Left renal cortex interstitium (tissue), 4 donors: ENCODE results near the gene ARFIP2. TPM values are rescaled to one million over a fixed set of nuclear protein-coding genes. Genes with fewer than 3 reads are reported as not detected.

Experiments
- DNase-seq, 4 donors: peaks; one replicate each; pipeline ENCODE4 v3.0.0-alpha.2; 2013; ENCODE audit warnings: low read depth in 4 of 4, low spot score in 2 of 4, missing footprints in 1 of 4
- polyA plus RNA-seq, 4 donors: library from polyadenylated mRNA; unstranded; fragments of 120-200 nt; gene quantifications; one replicate each; pipeline ENCODE4 v1.2.1, GENCODE V29; 2013; ENCODE audit not compliant: insufficient read length in 4 of 4

The ARFIP2 gene
- polyA plus RNA-seq, 4 donors: 60.4 to 84.0 (median 70.5) TPM

DNA sequence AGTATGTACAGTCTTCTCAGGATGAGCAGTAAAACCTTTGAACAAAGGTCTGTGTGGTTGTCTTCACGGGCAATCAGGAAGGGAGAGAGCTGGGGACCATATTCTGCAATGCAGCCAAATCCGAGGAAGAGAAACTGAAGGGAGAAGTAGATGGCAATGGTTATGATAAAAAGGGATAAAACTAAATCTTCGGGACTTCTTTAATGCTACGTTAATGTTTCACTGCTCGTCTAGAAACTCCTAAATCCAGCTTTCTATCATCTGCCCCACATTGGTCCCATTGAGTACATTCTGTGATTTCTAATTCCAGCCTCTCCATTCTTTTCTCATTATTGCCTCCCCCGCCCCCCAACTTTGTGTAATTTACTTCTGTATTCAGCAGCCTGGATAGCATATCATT is 1.9 kb upstream of the ARFIP2 start:
- no peak for DNase-seq

- no peak for DNase-seq
Observed at GRCh38 chr11:6482441-6482840, 1.3 kb upstream of the ARFIP2 start.

DNA sequence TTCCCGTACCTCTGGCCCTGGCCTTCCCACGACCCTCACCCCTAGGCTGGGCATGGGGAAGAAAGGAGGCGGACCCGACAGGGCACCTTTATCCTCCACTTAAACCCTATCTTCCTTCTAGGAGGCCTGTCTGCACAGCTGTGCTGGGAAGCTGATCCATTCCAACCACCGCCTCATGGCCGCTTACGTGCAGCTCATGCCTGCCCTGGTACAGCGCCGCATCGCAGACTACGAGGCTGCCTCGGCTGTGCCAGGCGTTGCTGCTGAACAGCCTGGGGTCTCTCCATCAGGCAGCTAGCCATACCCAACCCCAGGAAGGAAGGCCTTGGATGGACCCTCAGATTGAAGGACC is 769 bp upstream of the ARFIP2 start:
- no peak for DNase-seq

DNA sequence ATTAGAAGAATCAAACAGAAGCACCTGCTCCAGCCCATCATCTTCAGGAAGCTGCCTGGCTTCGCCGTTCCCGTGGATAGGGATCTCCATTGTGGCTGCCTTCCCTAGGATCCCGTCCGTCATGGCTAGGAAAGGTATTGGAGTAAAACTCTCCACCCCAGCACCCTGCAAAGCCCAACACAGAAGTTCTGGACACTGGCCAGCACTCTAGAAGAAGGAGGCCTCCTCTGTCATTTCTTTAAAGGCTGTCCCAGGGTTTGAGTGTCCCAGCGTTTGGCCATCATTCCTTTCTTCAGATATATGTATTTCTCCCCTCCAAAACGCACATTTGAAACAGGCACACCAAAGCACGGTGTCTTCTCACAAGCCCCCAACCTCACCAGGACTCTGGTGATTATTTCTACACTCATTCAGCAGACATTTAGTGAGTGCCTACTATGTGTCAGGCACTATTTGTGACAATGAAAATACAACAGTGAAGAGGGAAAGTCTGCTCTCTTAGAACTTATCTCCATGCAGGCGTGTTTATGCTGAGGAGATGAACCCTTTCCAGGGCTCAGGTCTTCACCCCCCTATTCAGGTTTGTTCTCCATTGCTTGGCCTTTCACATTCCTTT is 724 bp downstream of the ARFIP2 start:
- DNase-seq: no peak

DNA sequence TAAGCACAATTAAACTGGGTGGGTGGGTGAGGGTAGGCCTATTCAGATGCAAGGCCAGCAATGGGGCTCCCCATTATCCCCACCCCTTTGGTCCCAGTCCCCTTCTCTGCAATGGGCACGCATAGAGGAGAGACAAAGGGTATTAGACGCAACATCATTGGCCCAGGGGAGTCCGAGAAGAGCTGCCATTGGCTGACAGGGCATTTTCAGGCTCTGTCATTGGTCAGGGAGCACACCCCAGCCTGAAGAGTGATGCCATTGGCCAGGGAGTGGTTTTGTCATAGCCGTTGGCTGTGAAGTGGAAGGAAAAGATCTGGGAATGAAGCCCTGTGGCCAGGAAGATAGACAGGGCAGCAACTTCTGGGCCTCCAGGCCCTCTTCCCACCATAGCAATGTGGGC is 4.6 kb downstream of the ARFIP2 start:
- no peak for DNase-seq

DNA sequence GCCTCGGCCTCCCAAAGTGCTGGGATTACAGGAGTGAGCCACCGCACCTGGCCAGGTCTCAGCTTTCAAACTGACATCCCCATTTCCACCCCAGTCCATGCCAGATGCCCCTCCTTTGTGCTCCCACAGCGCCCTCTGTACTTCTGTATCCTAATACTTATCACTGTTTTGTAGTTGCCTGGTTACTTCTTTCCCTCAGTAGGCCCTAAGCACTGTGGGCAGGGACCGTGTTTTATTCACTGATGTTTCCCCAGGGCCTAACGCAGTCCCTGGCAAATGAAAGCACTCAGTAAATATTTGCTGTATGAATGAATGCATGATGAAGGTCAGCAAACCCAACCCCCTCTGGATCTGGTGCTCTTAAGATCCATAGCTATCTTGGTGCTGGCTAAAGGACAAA is 5.2 kb downstream of the ARFIP2 start:
- DNase-seq: no peak

DNA sequence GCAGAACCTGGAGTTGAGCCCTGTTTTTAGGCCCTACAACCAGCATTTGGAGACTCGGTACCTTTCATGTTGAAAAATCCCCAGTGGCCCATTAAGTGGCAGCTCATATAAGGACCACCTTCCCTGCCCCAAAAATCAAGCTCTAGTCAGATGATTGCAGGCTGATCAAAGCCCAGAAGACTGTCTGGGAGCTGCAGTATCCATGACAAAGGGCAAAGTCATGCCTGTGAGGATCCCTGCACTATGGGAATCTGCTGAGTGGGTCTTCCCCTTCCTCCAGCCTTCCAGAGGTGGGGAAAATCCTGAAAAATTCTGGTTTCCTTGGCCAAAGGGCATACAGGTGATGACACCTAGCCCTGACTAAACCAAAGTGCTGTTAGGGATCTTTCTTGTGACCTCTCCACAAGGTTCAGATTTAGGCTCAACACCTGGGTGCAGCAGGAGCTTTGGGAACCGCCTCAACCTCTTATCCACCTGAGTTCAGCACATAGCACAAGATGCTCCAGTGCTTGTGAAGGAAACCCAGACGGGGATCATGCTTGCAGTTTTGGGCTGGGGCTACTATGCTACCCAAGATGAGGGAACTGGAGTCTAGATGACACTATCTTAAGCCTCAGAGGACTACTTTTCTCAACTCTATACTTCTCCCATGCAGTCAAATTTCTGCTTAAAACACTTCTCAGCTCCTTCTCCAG is 6.2 kb downstream of the ARFIP2 start:
- DNase-seq: no peak

- no peak for DNase-seq
Observed at GRCh38 chr11:6474413-6474792, 6.7 kb downstream of the ARFIP2 start.

- DNase-seq: peak; percentile 52 to 81 (median 76)
Observed at GRCh38 chr11:6473451-6474412, 7.4 kb downstream of the ARFIP2 start, which contains the start of gene TRIM3. Gene TRIM3 (minus strand): TSS chr11:6473941. CDS start chr11:6465695, 8,246 bp downstream.

DNA sequence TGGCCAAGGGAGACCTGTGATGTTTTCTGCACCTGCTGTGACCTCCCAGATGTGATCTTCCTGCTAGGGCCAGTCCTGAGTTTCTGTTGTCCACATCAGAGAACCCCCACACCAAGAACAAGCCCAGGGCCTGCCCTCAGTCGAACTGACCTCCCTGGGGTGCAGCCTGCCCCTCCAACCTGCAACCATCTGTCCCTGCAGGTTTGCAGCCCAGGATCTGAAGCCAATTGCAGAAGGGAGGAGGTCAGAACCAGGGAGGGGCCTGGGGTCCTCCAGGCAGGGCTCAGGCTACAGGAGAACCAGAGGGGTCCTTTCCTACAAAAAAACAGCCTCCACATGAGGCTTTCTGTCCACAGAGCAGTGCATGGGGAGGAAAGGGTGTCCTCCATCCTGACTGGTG is 8.2 kb downstream of the ARFIP2 start:
- DNase-seq: no peak

DNA sequence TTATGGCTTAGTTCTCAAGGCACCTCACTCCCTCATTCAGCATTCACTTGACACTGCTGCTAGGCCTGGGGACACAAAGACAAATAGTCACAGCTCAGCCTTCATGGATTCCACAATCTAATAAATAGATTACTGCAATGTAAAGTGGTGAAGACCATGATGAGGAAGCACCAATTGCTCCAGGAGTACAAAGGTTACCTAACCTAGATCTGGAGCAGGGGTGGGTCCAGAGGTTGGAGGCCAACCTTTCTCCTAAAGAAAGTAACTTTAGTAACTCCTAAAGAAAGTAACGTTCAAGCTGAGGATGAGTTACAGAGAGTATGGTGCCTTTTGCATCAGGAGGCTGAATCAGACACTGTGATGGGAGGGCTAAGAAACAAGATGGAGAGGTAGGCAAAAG is 11.5 kb downstream of the ARFIP2 start:
- DNase-seq: no peak

DNA sequence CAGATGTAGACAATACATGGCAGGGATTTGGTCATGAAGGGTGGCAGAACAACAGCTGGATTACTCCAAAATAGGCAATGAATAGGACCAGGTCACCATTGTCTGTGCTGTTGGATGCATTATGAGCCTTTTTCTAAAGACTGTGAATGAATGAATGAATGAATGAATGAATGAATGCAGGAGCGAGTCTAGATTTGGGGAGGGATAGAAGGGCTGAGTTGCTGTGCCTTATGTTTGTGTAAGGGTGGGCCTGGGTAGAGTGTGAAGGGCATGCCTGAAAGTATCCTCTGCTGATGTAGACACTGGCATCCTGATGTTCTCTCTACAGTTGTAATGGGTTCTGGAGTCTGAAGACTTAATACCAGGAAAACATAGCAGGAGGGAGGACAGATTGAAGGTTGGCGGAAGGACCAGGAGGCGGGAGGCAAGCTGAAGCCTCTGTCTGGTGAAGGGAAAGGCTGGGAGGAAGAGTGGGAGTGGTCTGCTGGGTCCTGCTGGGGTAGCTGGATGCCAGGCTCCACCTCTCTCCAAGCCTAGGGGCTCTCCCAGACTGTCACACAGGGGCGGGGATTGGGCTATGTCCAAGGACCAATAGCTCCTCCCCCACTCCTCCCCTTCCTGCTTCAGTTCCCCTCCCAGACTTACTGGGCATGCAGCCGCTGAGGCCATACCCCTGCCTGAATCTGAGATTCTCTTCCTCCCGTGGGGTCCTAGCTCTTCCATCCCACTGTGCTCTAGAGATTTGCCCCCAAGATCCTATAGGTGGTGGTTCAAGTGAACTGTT is 12.2 kb downstream of the ARFIP2 start:
- DNase-seq: peak; percentile 75 to 94 (median 86)

GRCh38 chr11:6459099-6459450 is 22.1 kb downstream of the ARFIP2 start:
- no peak for DNase-seq

DNA sequence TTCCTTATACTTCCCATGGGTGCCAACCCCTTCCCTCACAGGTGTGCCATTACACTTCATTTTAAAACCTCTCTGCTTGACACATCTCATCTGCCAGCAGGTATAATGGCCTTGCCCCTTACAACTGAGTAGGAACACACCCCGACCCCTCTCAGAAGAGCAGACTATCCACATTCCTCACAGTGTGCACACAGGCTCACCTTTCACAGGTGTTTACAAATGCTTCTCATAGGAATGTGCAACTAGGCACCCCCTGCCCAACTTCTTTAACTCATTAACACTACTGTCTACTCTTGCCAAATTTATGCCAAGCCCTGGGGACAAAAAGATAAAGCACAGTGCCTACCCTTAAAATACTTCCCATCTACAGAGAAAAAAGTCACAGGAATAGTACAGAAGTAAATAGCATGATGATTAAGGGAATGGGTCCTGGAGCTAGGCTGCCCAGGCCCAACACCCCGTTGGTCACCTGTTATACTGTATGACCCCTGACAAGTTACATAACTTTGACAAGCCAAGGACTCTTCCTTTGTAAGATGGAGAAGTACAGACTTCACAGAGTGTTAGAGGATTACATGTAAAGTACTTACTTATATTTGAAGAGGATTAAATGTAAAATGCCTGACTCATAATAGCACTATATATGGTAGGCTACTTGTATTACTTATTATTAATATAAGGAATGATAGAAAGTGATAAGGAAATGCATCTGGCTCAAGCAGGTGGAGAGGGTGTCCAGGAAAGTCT is 22.6 kb downstream of the ARFIP2 start:
- no peak for DNase-seq

DNA sequence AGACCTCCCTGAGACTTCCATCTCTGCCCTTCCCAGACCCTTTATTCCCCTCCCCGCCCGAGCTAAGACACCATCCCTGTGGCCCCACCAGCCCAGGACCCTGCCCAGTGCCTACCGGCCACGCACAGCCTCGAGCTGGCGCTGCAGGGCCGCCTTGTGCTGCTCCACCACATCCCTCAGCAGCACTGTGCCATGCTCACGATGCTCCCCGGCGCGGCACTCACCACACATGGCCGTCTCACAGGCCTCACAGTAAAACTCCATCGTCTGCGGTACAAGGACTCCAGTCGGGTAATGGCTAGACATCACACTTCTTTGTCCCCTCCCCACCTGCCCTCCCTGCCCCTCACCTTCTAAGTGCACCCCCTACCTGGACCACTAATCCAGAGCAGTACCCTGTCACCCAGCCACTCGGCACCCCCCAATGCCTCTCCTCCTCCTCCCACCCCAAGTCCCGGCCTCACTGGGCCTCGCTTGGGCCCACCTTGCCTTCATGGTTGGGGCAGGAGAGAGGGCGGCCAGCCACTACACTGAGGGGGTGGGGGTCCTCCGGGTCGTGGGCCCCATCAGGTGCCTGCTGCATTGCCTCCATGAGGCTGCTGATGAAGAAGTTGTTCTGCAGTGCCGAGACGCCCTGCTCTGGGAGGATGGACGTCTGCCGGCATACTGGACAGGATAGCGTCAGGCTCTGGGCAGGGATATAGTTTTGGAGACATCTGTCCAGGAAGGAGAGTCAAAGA is 23.4 kb downstream of the ARFIP2 start:
- no peak for DNase-seq

DNA sequence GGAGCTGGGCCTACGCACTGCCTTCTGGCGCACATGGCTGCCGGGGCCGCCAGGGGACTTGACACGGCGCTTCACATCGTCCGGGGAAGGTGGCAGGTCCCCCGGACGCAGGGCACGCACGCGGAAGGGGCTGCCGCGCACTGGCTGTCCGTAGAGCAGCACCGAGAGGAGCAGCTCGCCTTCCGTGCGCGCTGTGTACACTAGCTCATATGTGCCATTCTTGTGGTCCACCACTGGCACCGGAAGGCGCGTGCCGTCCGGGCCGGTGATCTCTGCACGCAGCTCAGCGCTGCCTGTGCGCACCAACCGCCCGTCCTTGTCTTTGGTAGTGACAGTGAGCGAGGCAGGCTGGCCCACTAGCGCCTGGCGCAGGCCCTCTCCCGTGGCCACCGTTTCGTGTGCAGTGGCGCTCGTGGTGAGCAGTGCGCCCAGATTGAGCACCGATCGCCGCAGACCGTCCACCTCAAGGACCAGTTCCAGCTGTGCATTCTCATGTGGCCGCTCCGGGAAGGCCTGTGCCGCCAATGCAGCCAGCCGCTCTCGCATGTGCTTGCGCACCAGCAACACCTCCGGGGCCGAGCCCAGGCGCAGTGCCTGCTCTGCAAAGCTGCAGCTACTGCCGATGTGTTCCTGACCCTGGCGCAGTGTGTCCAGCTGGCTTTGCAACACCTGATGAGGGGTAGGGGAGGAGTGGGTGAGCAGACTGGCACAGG is 24.6 kb downstream of the ARFIP2 start:
- no peak for DNase-seq

GRCh38 chr11:6455070-6455469 is 26.1 kb downstream of the ARFIP2 start:
- DNase-seq: peak in 1 of 4 donors; percentile 25

- no peak for DNase-seq
Observed at GRCh38 chr11:6453152-6453551, 28.0 kb downstream of the ARFIP2 start.

DNA sequence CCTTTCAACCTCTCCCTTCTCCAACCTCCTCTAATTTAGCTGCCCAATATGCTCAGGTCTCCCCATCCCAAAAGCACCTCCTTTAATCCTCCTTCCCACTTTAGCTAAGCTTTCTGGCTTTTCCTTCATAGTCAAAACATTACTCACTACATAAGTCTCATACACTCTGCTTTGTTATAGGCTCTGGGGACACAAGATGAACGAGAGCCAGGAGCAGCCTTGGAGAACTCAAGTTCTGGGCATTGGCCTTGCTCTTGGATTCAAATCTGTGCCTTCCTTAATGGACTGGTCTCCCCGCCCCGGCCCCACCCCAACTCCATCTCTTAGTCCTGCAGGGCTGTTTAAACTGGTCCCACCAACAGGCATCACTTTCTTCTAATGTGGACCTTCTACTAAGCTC is 28.9 kb downstream of the ARFIP2 start:
- no peak for DNase-seq
